Measurements from ENCODE around the gene GAREM1.

The GAREM1 gene

DNA sequence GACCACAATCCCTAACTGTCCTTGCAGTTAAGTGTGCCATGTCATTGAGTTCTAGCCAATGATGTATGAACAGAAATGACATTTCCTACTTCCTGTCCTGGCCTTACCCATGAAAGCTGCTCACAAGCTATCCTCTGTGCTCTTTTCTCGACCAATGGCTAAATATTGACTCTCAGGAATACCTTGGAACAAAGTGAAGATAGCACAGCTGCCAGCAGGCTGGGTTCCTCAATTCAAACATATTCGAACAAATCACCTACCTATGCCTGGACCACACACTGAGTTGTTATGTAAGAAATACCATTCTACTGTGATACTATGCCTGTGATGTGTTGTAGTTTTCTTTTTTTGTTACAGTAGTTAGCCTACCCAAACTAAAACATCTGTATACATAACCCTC, 65.1 kb downstream of the GAREM1 start:
- H3K27me3 ChIP-seq (ENCODE audit: control insufficient read depth in 5 of 5, insufficient read depth in 4 of 5, low read length in 5 of 5): no peaks in the 10 kb centered on the region
- peaks cover 0 to 13% (median 2%) of the 10 kb centered on the region in 5 donors for H3K4me1 ChIP-seq (ENCODE audit: control insufficient read depth in 5 of 5, insufficient read depth in 5 of 5, low read length in 5 of 5)
- H3K36me3 ChIP-seq (ENCODE audit: control insufficient read depth in 5 of 5, insufficient read depth in 5 of 5, low read length in 5 of 5): no peaks in the 10 kb centered on the region
- H3K27ac ChIP-seq (ENCODE audit: low read depth, low read length): no peak overlapping the region
- no peaks in the 10 kb centered on the region for H3K9me3 ChIP-seq (ENCODE audit: control insufficient read depth in 5 of 5, low read length in 5 of 5)
- H3K9ac ChIP-seq (ENCODE audit: low read length in 5 of 5): no peak overlapping the region
- no peak overlapping the region for H3K4me3 ChIP-seq (ENCODE audit: low read depth in 1 of 5, low read length in 5 of 5)

DNA sequence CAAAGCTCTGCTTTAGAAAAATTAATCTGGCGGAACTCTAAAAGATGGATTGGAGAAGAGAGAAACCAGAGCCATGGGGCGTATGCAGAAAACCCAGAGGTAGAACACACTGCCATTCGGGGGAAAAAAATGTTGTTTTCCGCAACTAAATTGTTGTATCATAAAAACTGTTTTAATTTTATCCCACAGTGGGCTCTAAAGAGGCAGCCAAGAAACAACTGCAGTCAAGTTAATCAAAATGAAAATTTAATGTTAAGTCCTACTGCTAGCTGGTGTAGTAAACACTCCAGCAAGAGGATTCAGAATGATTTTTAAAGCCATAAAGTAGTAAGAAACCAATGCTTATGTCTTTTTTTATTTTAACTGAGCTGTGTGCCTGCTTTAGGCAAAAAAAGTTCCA, 69.1 kb downstream of the GAREM1 start:
- Histone ChIP-seq H3K4me3 (ENCODE audit: low read depth in 1 of 5, low read length in 5 of 5) (no peak overlapping the region), H3K27me3 (ENCODE audit: control insufficient read depth in 5 of 5, insufficient read depth in 4 of 5, low read length in 5 of 5) (no peaks in the 10 kb centered on the region), H3K9me3 (ENCODE audit: control insufficient read depth in 5 of 5, low read length in 5 of 5) (no peaks in the 10 kb centered on the region), H3K36me3 (ENCODE audit: control insufficient read depth in 5 of 5, insufficient read depth in 5 of 5, low read length in 5 of 5) (no peaks in the 10 kb centered on the region), H3K27ac (ENCODE audit: low read depth, low read length) (no peak overlapping the region), H3K9ac (ENCODE audit: low read length in 5 of 5) (no peak overlapping the region), H3K4me1 (ENCODE audit: control insufficient read depth in 5 of 5, insufficient read depth in 5 of 5, low read length in 5 of 5) (peaks cover 0 to 13% (median 2%) of the 10 kb centered on the region in 5 donors)

DNA sequence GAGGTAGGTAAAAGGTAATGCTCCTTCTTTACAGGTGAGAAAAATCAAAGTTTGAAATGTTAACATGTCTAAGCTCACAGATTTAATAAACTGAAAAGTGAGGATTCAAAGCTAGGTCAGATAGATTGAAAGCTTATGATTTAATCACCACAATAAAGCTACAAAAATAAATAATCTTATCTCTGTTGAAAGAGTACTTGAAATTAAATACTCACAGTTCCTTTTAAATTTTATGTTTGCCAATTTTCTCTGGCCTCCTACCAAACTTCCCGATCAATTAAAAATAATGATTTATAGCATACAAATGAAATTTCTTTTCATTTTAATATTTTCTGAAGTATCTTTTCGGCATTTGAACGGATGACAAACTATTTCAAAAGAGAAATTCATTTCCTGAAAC, 77.3 kb downstream of the GAREM1 start:
- Histone ChIP-seq H3K27me3 (ENCODE audit: control insufficient read depth in 5 of 5, insufficient read depth in 4 of 5, low read length in 5 of 5) (no peaks in the 10 kb centered on the region), H3K36me3 (ENCODE audit: control insufficient read depth in 5 of 5, insufficient read depth in 5 of 5, low read length in 5 of 5) (peaks cover 0 to 6% (median 0%) of the 10 kb centered on the region in 5 donors), H3K4me3 (ENCODE audit: low read depth in 1 of 5, low read length in 5 of 5) (no peak overlapping the region), H3K9ac (ENCODE audit: low read length in 5 of 5) (no peak overlapping the region), H3K9me3 (ENCODE audit: control insufficient read depth in 5 of 5, low read length in 5 of 5) (no peaks in the 10 kb centered on the region), H3K27ac (ENCODE audit: low read depth, low read length) (no peak overlapping the region), H3K4me1 (ENCODE audit: control insufficient read depth in 5 of 5, insufficient read depth in 5 of 5, low read length in 5 of 5) (no peaks in the 10 kb centered on the region)

DNA sequence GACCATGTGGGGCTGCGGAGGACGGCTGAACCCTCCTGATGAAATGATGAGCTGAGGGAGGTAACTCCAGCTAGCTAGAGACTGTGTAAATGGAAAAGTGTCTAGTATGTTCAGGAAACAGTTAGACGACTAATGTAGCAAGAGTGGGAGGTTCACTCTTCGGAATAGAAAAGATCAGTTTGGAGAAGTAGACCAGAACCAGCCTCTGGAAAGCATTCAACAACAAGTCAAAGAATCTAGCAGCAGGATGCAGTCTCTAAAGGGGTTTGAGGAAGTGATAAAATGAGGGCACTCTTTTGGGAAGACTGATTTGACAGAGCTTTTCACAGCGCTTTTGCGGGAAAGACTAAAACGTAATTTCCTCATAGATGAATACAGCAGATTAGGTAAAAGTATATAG, 79.6 kb downstream of the GAREM1 start:
- Histone ChIP-seq H3K4me1 (ENCODE audit: control insufficient read depth in 5 of 5, insufficient read depth in 5 of 5, low read length in 5 of 5) (peaks cover 0 to 6% (median 0%) of the 10 kb centered on the region in 5 donors), H3K36me3 (ENCODE audit: control insufficient read depth in 5 of 5, insufficient read depth in 5 of 5, low read length in 5 of 5) (peaks cover 0 to 6% (median 0%) of the 10 kb centered on the region in 5 donors), H3K9ac (ENCODE audit: low read length in 5 of 5) (no peak overlapping the region), H3K27ac (ENCODE audit: low read depth, low read length) (no peak overlapping the region), H3K4me3 (ENCODE audit: low read depth in 1 of 5, low read length in 5 of 5) (no peak overlapping the region), H3K9me3 (ENCODE audit: control insufficient read depth in 5 of 5, low read length in 5 of 5) (no peaks in the 10 kb centered on the region), H3K27me3 (ENCODE audit: control insufficient read depth in 5 of 5, insufficient read depth in 4 of 5, low read length in 5 of 5) (no peaks in the 10 kb centered on the region)

DNA sequence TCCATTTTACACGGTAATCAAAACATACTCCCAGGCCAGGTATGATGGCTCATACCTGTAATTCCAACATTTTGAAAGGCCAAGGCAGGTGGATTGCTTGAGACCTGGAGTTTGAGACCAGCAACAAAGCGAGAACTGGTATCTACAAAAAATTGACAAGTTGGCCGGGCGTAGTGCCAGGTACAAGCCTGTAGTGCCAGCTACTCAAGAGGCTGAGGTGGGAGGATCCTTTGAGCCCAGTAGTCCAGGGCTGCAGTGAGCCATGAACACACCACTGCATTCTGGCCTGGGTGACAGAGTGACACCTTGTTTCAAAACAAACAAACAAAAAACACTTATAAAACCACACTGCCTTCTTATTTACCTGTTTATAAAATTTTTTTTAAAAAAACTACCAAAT, 80.8 kb downstream of the GAREM1 start:
- Histone ChIP-seq H3K36me3 (ENCODE audit: control insufficient read depth in 5 of 5, insufficient read depth in 5 of 5, low read length in 5 of 5) (peaks cover 0 to 6% (median 0%) of the 10 kb centered on the region in 5 donors), H3K9ac (ENCODE audit: low read length in 5 of 5) (no peak overlapping the region), H3K27ac (ENCODE audit: low read depth, low read length) (no peak overlapping the region), H3K4me1 (ENCODE audit: control insufficient read depth in 5 of 5, insufficient read depth in 5 of 5, low read length in 5 of 5) (peaks cover 4 to 16% (median 7%) of the 10 kb centered on the region in 5 donors), H3K9me3 (ENCODE audit: control insufficient read depth in 5 of 5, low read length in 5 of 5) (no peaks in the 10 kb centered on the region), H3K27me3 (ENCODE audit: control insufficient read depth in 5 of 5, insufficient read depth in 4 of 5, low read length in 5 of 5) (no peaks in the 10 kb centered on the region), H3K4me3 (ENCODE audit: low read depth in 1 of 5, low read length in 5 of 5) (no peak overlapping the region)

DNA sequence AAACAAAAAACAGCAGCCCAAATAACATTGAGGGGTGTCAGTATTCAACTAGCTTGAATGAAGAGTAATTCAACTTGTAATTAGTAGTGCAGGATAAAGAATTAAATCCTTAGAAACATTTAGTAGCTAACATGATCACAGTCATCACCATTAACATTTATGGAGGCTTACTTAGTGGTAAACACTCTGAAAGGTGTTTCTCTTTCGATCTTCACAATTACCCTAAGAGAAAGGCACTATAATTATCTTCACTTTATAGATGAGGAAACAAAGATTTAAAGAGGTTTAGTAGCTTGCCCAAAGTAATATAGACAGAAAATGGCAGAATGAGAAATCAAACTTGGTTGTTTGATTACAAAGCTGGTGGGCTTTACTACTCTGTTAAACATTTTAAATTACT, 81.5 kb downstream of the GAREM1 start:
- Histone ChIP-seq H3K4me3 (ENCODE audit: low read depth in 1 of 5, low read length in 5 of 5) (no peak overlapping the region), H3K9me3 (ENCODE audit: control insufficient read depth in 5 of 5, low read length in 5 of 5) (no peaks in the 10 kb centered on the region), H3K27me3 (ENCODE audit: control insufficient read depth in 5 of 5, insufficient read depth in 4 of 5, low read length in 5 of 5) (no peaks in the 10 kb centered on the region), H3K9ac (ENCODE audit: low read length in 5 of 5) (no peak overlapping the region), H3K4me1 (ENCODE audit: control insufficient read depth in 5 of 5, insufficient read depth in 5 of 5, low read length in 5 of 5) (peaks cover 4 to 18% (median 9%) of the 10 kb centered on the region in 5 donors), H3K36me3 (ENCODE audit: control insufficient read depth in 5 of 5, insufficient read depth in 5 of 5, low read length in 5 of 5) (peaks cover 0 to 6% (median 0%) of the 10 kb centered on the region in 5 donors), H3K27ac (ENCODE audit: low read depth, low read length) (no peak overlapping the region)

DNA sequence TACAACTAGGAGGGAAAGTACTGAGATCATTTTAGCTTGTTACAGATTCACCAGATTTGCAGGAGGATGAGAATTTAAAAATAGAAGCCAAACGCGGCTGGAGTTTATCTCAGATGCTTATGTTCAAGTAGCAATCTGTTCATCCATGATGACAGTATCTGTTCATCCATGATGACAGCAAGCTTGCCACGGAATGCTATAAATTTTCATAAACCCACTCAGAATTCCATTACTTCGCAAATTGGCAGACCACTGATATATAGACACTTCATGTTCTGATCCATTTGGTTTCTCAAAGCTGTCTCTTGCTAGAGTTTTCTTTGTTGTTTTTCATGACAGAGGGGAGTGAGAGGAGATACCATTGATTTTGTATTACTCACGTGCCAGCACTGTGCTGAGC, 84.2 kb downstream of the GAREM1 start:
- H3K4me3 ChIP-seq (ENCODE audit: low read depth in 1 of 5, low read length in 5 of 5): no peak overlapping the region
- H3K36me3 ChIP-seq (ENCODE audit: control insufficient read depth in 5 of 5, insufficient read depth in 5 of 5, low read length in 5 of 5): peaks cover 0 to 6% (median 0%) of the 10 kb centered on the region in 5 donors
- H3K27me3 ChIP-seq (ENCODE audit: control insufficient read depth in 5 of 5, insufficient read depth in 4 of 5, low read length in 5 of 5): no peaks in the 10 kb centered on the region
- H3K9ac ChIP-seq (ENCODE audit: low read length in 5 of 5): no peak overlapping the region
- H3K4me1 ChIP-seq (ENCODE audit: control insufficient read depth in 5 of 5, insufficient read depth in 5 of 5, low read length in 5 of 5): peaks cover 13 to 37% (median 30%) of the 10 kb centered on the region in 5 donors
- H3K27ac ChIP-seq (ENCODE audit: low read depth, low read length): no peak overlapping the region
- no peaks in the 10 kb centered on the region for H3K9me3 ChIP-seq (ENCODE audit: control insufficient read depth in 5 of 5, low read length in 5 of 5)

DNA sequence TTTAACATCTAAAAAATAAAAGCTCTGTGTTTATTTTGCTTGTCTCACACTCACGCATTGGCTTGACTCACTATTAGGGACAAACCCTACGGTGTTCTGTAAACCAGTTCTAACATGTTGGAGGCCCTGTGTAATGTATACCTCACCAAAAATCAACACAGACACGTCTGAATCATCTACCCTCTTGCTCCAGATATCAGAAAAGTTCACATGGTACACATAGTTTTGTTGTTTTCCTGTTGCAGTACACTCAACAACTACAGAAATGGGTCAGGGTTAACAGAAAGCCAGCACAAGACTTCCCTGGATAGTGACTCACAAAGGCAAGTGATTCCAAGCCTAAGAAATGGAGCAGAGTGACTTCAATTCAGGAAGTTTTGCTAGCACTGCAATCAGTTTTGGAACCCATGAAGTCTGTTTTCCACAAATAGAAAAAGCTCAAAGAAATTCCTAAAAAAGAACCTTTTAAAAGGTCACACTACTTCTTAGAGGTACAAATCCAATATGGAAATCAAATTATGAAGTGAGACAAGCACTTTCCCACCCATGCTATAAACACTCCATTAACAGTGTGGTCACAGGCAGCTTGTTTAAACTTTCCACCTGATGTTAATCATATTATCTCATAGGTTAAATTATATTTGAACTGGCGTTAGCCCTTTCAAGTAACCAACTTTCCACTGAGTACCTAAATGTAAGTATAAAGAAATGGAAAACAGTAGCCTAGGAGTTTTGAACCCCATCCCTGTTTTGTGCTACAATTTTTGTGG, 87.4 kb downstream of the GAREM1 start:
- Histone ChIP-seq H3K4me1 (ENCODE audit: control insufficient read depth in 5 of 5, insufficient read depth in 5 of 5, low read length in 5 of 5) (peaks cover 16 to 53% (median 39%) of the 10 kb centered on the region in 5 donors), H3K27ac (ENCODE audit: low read depth, low read length) (peak overlapping the region; percentile 87), H3K36me3 (ENCODE audit: control insufficient read depth in 5 of 5, insufficient read depth in 5 of 5, low read length in 5 of 5) (no peaks in the 10 kb centered on the region), H3K27me3 (ENCODE audit: control insufficient read depth in 5 of 5, insufficient read depth in 4 of 5, low read length in 5 of 5) (no peaks in the 10 kb centered on the region), H3K4me3 (ENCODE audit: low read depth in 1 of 5, low read length in 5 of 5) (no peak overlapping the region), H3K9me3 (ENCODE audit: control insufficient read depth in 5 of 5, low read length in 5 of 5) (no peaks in the 10 kb centered on the region), H3K9ac (ENCODE audit: low read length in 5 of 5) (peak overlapping the region in 3 of 5 donors; percentile 38 to 63 (median 62))

DNA sequence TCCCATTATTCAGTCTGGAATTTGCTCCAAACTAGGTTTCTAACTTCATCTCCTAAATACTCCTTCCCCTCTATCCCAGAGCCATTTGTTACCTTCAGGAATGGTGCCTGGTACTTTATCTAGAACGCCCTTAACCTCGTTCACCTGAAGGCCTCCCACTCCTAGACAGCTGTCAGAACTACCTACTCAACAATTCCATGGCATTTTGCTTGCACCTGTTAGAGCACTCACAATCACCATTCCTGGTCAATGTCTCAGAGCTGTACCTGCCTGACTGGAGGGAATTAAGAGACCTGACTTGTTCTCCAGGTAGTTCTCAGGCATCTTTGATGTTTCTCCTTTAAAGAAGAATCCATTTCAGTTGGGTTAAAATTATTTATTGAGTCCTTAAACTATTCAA, 88.9 kb downstream of the GAREM1 start:
- Histone ChIP-seq H3K4me3 (ENCODE audit: low read depth in 1 of 5, low read length in 5 of 5) (no peak overlapping the region), H3K27ac (ENCODE audit: low read depth, low read length) (peak overlapping the region; percentile 87), H3K27me3 (ENCODE audit: control insufficient read depth in 5 of 5, insufficient read depth in 4 of 5, low read length in 5 of 5) (no peaks in the 10 kb centered on the region), H3K9ac (ENCODE audit: low read length in 5 of 5) (peak overlapping the region in 1 of 5 donors; percentile 2), H3K4me1 (ENCODE audit: control insufficient read depth in 5 of 5, insufficient read depth in 5 of 5, low read length in 5 of 5) (peaks cover 16 to 53% (median 40%) of the 10 kb centered on the region in 5 donors), H3K36me3 (ENCODE audit: control insufficient read depth in 5 of 5, insufficient read depth in 5 of 5, low read length in 5 of 5) (no peaks in the 10 kb centered on the region), H3K9me3 (ENCODE audit: control insufficient read depth in 5 of 5, low read length in 5 of 5) (no peaks in the 10 kb centered on the region)

DNA sequence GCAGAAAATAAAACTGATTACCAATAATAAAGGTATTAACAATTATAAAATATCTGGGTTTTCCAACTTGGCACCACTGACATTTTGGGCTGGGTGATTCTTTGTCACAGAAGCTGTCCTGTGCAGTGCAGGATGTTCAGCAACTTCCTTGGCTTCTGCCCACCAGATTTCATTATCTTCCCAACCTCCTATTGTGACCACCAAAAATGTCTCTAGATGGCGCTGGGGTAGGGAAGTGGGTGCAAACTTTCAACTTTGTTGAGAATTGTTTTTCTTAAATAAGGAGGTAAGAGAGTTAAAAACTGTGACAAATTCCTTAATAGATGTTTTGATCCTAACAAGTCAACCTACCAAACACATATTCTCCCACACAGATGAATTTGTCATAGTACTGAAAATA, 90.1 kb downstream of the GAREM1 start:
- Histone ChIP-seq H3K9ac (ENCODE audit: low read length in 5 of 5) (no peak overlapping the region), H3K27ac (ENCODE audit: low read depth, low read length) (no peak overlapping the region), H3K4me3 (ENCODE audit: low read depth in 1 of 5, low read length in 5 of 5) (no peak overlapping the region), H3K4me1 (ENCODE audit: control insufficient read depth in 5 of 5, insufficient read depth in 5 of 5, low read length in 5 of 5) (peaks cover 14 to 43% (median 40%) of the 10 kb centered on the region in 5 donors), H3K36me3 (ENCODE audit: control insufficient read depth in 5 of 5, insufficient read depth in 5 of 5, low read length in 5 of 5) (no peaks in the 10 kb centered on the region), H3K27me3 (ENCODE audit: control insufficient read depth in 5 of 5, insufficient read depth in 4 of 5, low read length in 5 of 5) (no peaks in the 10 kb centered on the region), H3K9me3 (ENCODE audit: control insufficient read depth in 5 of 5, low read length in 5 of 5) (no peaks in the 10 kb centered on the region)

All from subcutaneous abdominal adipose tissue (tissue), 5 donors.